GM10248 (cell line): ENCODE data around the gene RAB3GAP2.
"Not testable (repeated sequence)": the region's sequence is repeated elsewhere in the genome, so short reads cannot be mapped to it uniquely, and the experiment has no call there.

ENCODE experiments used
- CTCF ChIA-PET: fragments of 300-600 bp; sonication (Branson Sonifier 250); formaldehyde crosslinking; extraction: SDS; loops from one replicate; lab custom pipeline; 2021; ENCODE audit warnings: antibody characterized with exemption; lab: Yijun Ruan, JAX
- POLR2A ChIA-PET: fragments of 350-650 bp; sonication (Branson Sonifier 250); formaldehyde crosslinking; extraction: SDS; loops from one replicate; lab custom pipeline; 2020; ENCODE audit warnings: antibody characterized with exemption; lab: Yijun Ruan, JAX
- DNase-seq: peaks from one replicate; pipeline ENCODE4 v3.0.0; 2012; ENCODE audit errors: extremely low spot score
- TF ChIP-seq, protein P1 (sequence below): IDR thresholded peaks from 2 replicates; pipeline ENCODE4 v1.5.1; 2012; ENCODE audit warnings: mild to moderate bottlenecking, low read depth; ENCODE audit errors: extremely low read depth, missing control alignments, control extremely low read depth

RAB3GAP2 gene

DNA sequence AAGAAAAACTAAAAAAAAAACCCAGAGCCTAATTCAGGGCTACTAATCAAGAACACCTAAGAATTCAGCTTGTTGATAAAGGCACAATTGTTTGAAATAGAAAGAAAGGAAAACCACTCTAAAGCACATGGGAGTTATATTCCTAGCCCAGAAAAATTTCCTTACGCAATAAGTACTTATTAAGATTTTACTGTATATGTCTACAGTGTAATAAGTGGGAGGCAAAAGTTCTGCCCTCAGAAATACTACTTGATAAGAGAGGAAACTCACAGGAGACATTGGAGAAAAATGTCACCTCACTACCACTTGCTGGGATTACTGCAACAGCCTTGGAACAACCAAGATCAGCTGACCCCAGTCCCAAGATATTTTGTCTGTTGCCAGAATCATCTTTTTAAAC lies 112.2 kb downstream of the RAB3GAP2 start:
- TF ChIP-seq, protein P1, sequence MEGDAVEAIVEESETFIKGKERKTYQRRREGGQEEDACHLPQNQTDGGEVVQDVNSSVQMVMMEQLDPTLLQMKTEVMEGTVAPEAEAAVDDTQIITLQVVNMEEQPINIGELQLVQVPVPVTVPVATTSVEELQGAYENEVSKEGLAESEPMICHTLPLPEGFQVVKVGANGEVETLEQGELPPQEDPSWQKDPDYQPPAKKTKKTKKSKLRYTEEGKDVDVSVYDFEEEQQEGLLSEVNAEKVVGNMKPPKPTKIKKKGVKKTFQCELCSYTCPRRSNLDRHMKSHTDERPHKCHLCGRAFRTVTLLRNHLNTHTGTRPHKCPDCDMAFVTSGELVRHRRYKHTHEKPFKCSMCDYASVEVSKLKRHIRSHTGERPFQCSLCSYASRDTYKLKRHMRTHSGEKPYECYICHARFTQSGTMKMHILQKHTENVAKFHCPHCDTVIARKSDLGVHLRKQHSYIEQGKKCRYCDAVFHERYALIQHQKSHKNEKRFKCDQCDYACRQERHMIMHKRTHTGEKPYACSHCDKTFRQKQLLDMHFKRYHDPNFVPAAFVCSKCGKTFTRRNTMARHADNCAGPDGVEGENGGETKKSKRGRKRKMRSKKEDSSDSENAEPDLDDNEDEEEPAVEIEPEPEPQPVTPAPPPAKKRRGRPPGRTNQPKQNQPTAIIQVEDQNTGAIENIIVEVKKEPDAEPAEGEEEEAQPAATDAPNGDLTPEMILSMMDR = no peak
- no peak for DNase-seq
- POLR2A ChIA-PET = no interaction called here
- CTCF ChIA-PET = interaction anchor here (0.9 to 1.8 kb wide), 5 partner anchors 10 to 130 kb away, joined by 3 to 6 read pairs (median 3); no protein-coding TSS in a partner anchor

DNA sequence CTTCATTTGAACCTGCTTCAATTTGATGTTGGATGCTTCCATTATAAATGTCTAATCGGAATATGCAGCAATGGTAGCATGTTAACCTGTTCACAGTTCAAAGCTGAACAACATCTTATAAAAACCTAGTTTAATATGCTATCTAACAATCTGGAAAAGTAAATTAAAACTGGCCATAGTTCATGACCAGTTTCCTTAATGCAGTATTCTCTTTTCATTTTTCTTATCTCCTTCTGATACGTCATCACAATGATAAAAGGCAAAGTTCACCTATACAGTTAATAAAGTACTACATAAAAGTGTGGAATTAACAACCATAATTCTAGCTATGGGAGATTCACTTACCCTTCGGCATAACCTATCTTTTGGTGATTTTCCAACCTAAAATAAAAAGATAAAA lies 113.2 kb downstream of the RAB3GAP2 start:
- POLR2A ChIA-PET = no interaction called here

DNA sequence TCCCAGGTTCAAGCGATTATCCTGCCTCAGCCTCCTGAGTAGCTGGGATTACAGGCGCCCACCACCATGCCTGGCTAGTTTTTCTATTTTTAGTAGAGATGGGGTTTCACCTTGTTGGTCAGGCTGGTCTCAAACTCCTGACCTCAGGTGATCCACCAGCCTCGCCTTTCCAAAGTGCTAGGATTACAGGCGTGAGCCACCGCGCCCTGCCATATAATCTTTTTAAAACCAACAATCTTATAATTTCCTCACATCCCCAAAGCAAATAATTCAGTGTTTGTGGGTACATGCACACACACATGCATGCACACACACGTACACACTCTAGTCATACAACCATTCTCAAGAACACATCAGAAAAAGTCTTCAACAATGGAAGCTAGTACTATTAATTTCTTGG lies 113.7 kb downstream of the RAB3GAP2 start:
- POLR2A ChIA-PET, DNase-seq: not testable (repeated sequence)
- CTCF ChIA-PET = interaction anchor here (1.1 to 2.6 kb wide), 4 partner anchors 9 to 35 kb away, joined by 3 to 10 read pairs (median 4); no protein-coding TSS in a partner anchor

More for the DNA sequence above, 113.2 kb downstream of the RAB3GAP2 start:
- CTCF ChIA-PET = interaction anchor here (0.9 to 1.9 kb wide), 3 partner anchors 10 to 32 kb away, joined by 3 to 5 read pairs (median 3); no protein-coding TSS in a partner anchor
- TF ChIP-seq, protein P1 = no peak
- no peak for DNase-seq

DNA sequence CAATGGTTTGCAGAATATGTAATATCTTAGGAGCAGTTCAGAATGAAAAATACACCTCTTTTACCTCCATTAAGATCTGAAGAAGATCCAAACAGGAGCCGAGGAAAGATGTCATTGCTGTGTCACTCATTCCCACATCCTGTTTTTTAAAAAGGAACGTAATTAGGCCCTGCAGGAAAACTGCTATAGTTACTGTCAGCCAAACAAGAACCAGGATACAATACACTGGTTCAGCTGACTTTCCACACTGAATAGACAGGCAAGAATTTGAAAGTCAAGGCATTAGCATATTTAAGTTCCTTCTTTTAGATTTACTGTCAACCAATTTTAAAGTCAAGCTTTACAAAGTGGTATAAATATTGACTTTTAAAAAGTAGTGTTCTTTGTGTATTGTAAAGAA lies 114.5 kb downstream of the RAB3GAP2 start:
- DNase-seq = no peak
- TF ChIP-seq, protein P1 = no peak
- ChIA-PET POLR2A (no interaction called here), CTCF (interaction anchor here (1.1 to 2.6 kb wide), 3 partner anchors 8 to 34 kb away, joined by 3 to 10 read pairs (median 5); no protein-coding TSS in a partner anchor)

DNA sequence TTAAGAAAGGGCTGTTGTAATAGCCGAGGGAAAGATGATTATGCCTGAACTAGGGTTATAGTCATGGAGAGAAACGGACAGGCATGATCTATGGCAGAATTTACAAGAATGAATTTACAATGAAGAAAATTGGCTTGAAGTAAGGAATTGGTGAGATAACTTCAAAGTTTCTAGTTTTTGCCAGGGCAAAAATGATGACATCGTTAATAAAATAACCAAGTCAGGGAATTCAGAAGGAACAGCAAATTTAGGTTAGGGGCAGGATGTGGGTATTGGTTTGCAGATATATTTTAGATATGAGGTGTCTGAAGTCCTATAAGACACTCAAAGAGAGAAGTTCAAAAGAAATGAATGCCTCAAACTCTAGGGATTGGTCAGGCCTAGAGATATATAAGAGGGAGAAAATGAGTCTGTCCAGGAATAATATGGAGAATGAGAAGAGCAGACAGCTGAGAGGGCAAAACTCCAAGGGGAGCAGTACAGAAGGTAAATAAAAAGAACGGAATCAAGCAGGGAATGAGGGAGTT lies 115.6 kb downstream of the RAB3GAP2 start:
- no peak for DNase-seq
- ChIA-PET CTCF (interaction anchor here (1.3 to 3.2 kb wide), 4 partner anchors 9 to 30 kb away, joined by 4 to 15 read pairs (median 8); no protein-coding TSS in a partner anchor), POLR2A (no interaction called here)
- TF ChIP-seq, protein P1 = no peak

DNA sequence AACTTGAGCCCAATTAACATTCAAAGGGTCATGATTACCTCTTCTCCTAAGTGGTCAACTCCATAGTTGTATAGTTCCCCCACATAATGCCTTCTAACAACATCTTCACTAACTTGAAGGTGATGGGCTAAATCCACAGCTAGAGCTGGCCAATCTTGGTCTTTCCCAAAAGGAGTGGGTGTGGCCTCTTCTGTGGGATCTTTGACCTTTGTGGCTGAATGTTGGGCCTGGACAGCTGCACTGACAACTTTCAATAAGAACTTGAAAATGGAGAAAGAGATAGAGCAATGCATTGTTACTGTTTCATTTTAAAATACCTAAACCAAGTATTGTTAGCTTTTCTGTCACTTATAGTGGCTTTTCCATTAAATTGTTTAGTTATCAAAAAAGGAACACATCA lies 119.1 kb downstream of the RAB3GAP2 start:
- DNase-seq = no peak
- TF ChIP-seq, protein P1 = no peak
- POLR2A ChIA-PET = no interaction called here
- CTCF ChIA-PET = interaction anchor here (1.6 kb wide), 1 partner anchor 10 kb away, joined by 6 read pairs; no protein-coding TSS in a partner anchor

DNA sequence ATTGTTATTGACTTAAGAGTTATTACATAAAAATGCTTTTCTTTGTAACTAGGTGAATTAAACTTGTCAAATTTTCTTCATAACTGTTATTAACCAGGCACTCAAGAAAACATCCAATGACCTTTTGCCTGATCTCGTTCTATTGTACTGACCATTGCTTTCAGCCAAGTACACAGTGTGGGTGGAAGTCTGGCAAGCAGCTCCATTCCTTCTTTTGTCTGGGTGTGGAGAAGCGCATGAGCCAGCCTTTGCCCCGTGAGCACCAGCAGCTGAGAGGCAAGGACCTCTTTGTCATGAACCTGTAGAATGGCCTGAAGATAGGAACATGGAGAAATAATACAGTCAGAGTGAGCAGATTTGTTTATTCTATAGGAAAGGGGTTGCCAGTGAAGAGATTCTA lies 120.8 kb downstream of the RAB3GAP2 start:
- CTCF ChIA-PET = interaction anchor here (2.0 kb wide), 1 partner anchor 27 kb away, joined by 5 read pairs; no protein-coding TSS in a partner anchor

More for the DNA sequence above, 120.8 kb downstream of the RAB3GAP2 start:
- no peak for DNase-seq
- TF ChIP-seq, protein P1 = no peak
- POLR2A ChIA-PET = no interaction called here
